ENCODE results near the gene THEMIS2. TPM values are rescaled to one million over a fixed set of nuclear protein-coding genes. Genes with fewer than 3 reads are reported as not detected.

THEMIS2 gene
- total and polyA plus RNA-seq, 9 of the 15 experiments (the other 6 are each of a cell fraction or from before 2014, with no cell fraction given) = 2.3 to 12.7 (median 8.0) TPM

DNA sequence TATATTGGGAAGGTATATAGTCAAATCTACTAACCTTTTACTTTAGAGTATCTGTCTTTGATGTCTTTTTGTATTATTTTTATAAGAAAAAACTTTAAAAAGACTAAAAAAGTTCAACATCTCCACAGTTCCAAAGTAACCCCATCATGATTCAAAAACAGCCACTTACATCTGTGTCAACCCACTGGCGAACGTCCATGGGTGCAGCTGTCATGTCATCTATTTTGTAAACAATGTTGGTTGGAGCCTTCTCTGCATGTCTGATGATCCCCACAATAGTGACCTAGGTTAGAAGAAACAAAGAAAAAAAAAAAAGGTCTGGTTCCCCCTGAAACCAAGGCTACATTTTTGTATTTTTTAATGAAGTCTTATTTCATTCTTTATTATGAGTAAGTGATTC is 34.4 kb downstream of the THEMIS2 start:
- Histone ChIP-seq H4K20me1 (replicated peaks; ENCODE audit: control insufficient read depth, insufficient read depth, low read length) (no peaks in the 10 kb centered on the region), H3K27ac (ENCODE audit: extremely low read depth, low read depth, low read length) (no peak overlapping the region), H3K79me2 (ENCODE audit: control insufficient read depth, insufficient read depth, low read length) (peaks cover 27% of the 10 kb centered on the region), H2AFZ (ENCODE audit: low read depth, low read length) (no peak overlapping the region), H3K4me3 (no peak overlapping the region), H3K9me3 (replicated peaks; ENCODE audit: control insufficient read depth, insufficient read depth, low read depth, low read length) (no peaks in the 10 kb centered on the region), H3K9ac (ENCODE audit: insufficient read depth in 1 of 2, low read depth in 2 of 2, low read length in 2 of 2) (no peak overlapping the region), H3K9me1 (ENCODE audit: control insufficient read depth, insufficient read depth, low read length) (no peaks in the 10 kb centered on the region), H3K4me2 (ENCODE audit: insufficient read depth, low read length) (no peak overlapping the region), H3K36me3 (ENCODE audit: control insufficient read depth, insufficient read depth, low read length) (peaks cover 98% of the 10 kb centered on the region), H3K4me1 (replicated peaks in 1 of 2; ENCODE audit: control insufficient read depth in 2 of 2, insufficient read depth in 2 of 2, low read length in 2 of 2) (no peaks in the 10 kb centered on the region), H3K27me3 (ENCODE audit: control insufficient read depth in 2 of 2, insufficient read depth in 2 of 2, low read length in 2 of 2) (no peaks in the 10 kb centered on the region)
- in situ Hi-C loops (cut with MboI) = no loop called here
- 77% methylated on average over 2 of the region's 2 CpGs for WGBS (ENCODE audit: insufficient coverage, low coverage, missing lambda C conversion rate)
- TF ChIP-seq ZNF324 (CRISPR knock-in tag; IDR thresholded peaks at IDR 0.05) = no peak
- no peak for TF ChIP-seq DDX20 (tag; IDR thresholded peaks at IDR 0.05; ENCODE audit: low read depth)
- TF ChIP-seq MYC (IDR thresholded peaks at IDR 0.05; ENCODE audit: low read depth, low read length) = no peak
- TF ChIP-seq MYC (CRISPR knock-in tag; IDR thresholded peaks at IDR 0.05; ENCODE audit: borderline replicate concordance, low read depth) = no peak
- no peak for TF ChIP-seq MXD1 (CRISPR knock-in tag; IDR thresholded peaks at IDR 0.05; ENCODE audit: borderline replicate concordance, poor library complexity, severe bottlenecking)
- TF ChIP-seq TCF3 (CRISPR knock-in tag; IDR thresholded peaks at IDR 0.05) = no peak
- TF ChIP-seq NBN (IDR thresholded peaks at IDR 0.05; ENCODE audit: low read depth) = no peak
- no peak for TF ChIP-seq NFXL1 (CRISPR knock-in tag; IDR thresholded peaks at IDR 0.05)
- TF ChIP-seq, protein P1, sequence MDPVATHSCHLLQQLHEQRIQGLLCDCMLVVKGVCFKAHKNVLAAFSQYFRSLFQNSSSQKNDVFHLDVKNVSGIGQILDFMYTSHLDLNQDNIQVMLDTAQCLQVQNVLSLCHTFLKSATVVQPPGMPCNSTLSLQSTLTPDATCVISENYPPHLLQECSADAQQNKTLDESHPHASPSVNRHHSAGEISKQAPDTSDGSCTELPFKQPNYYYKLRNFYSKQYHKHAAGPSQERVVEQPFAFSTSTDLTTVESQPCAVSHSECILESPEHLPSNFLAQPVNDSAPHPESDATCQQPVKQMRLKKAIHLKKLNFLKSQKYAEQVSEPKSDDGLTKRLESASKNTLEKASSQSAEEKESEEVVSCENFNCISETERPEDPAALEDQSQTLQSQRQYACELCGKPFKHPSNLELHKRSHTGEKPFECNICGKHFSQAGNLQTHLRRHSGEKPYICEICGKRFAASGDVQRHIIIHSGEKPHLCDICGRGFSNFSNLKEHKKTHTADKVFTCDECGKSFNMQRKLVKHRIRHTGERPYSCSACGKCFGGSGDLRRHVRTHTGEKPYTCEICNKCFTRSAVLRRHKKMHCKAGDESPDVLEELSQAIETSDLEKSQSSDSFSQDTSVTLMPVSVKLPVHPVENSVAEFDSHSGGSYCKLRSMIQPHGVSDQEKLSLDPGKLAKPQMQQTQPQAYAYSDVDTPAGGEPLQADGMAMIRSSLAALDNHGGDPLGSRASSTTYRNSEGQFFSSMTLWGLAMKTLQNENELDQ (CRISPR knock-in tag; IDR thresholded peaks at IDR 0.05; ENCODE audit: borderline replicate concordance) = no peak
- no peak for TF ChIP-seq BDP1 (IDR thresholded peaks at IDR 0.05; ENCODE audit: insufficient read depth, insufficient read length)
- no peak for TF ChIP-seq LEF1 (IDR thresholded peaks at IDR 0.05)
- no peak for TF ChIP-seq PKNOX1 (IDR thresholded peaks at IDR 0.05)
- ChIA-PET CTCF (ENCODE audit: low intra/inter-chr PET ratio) (no interaction called here), POLR2A (interaction anchor here (0.6 to 1.0 kb wide), 4 partner anchors 16 to 759 kb away, joined by 3 to 7 read pairs (median 4); no protein-coding TSS in a partner anchor)
- FAIRE-seq (no peak), ATAC-seq (no peak), DNase-seq (ENCODE audit: extremely low read depth in 1 of 4, low spot score in 3 of 4) (no peak)
- no TSS peak for BruUV-seq (replicated peaks)
- intact Hi-C loops (cut with micrococcal nuclease) = no loop called here
